Mucosa of stomach (tissue), 1 donor: ENCODE measurements around the gene LNX1.

ENCODE experiments used
- H3K27me3 ChIP-seq: one replicate; pipeline ENCODE4 v1.7.0; 2013; ENCODE audit warnings: mild to moderate bottlenecking, low read length; ENCODE audit not compliant: control insufficient read depth, insufficient read depth
- H3K36me3 ChIP-seq: one replicate; pipeline ENCODE4 v1.7.0; 2013; ENCODE audit warnings: low read length; ENCODE audit not compliant: control insufficient read depth, insufficient read depth
- H3K4me1 ChIP-seq: one replicate; pipeline ENCODE4 v1.7.0; 2013; ENCODE audit warnings: mild to moderate bottlenecking, low read length; ENCODE audit not compliant: control insufficient read depth, insufficient read depth
- H3K4me3 ChIP-seq: one replicate; pipeline ENCODE4 v1.7.0; 2013; ENCODE audit warnings: low read length
- H3K9ac ChIP-seq: one replicate; pipeline ENCODE4 v1.7.0; 2013; ENCODE audit warnings: mild to moderate bottlenecking, low read length, moderate library complexity
- H3K9me3 ChIP-seq: one replicate; pipeline ENCODE4 v1.7.0; 2013; ENCODE audit warnings: mild to moderate bottlenecking, low read length, moderate library complexity; ENCODE audit not compliant: control insufficient read depth
- donor health status: Pancreatic carcinoma.

The LNX1 gene

DNA sequence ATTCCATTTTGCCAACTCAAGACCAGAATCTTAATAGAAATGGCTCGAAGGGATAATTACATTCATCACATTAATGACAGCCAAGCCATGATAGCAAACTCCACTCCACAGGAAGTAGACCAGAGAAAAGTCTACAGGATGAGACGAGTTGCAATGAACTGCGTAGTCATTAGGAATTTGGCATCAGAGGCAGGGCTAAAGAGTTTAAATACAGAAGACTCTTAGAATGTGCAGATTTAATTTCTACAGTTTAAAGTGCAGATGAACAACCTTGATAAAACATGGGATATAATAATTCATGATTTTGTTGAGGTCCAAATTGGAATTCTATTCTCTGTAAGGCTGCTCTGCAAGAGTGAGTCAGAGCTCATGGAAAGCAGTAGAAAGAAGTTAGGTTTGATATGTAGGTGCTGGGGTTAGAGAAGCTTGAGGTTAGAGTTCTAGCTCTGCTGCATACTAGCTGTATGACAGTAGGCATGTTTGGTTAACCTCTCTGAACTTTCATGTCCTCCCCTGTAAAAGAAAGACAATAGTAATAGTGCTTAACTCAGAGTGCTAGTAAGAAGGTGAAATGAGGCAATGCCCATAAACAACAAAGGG is 32.2 kb downstream of the LNX1 start:
- Histone ChIP-seq H3K4me3 (no peak overlapping the region), H3K9me3 (no peaks in the 10 kb centered on the region), H3K36me3 (no peaks in the 10 kb centered on the region), H3K27me3 (no peaks in the 10 kb centered on the region), H3K9ac (no peak overlapping the region), H3K4me1 (no peaks in the 10 kb centered on the region)

DNA sequence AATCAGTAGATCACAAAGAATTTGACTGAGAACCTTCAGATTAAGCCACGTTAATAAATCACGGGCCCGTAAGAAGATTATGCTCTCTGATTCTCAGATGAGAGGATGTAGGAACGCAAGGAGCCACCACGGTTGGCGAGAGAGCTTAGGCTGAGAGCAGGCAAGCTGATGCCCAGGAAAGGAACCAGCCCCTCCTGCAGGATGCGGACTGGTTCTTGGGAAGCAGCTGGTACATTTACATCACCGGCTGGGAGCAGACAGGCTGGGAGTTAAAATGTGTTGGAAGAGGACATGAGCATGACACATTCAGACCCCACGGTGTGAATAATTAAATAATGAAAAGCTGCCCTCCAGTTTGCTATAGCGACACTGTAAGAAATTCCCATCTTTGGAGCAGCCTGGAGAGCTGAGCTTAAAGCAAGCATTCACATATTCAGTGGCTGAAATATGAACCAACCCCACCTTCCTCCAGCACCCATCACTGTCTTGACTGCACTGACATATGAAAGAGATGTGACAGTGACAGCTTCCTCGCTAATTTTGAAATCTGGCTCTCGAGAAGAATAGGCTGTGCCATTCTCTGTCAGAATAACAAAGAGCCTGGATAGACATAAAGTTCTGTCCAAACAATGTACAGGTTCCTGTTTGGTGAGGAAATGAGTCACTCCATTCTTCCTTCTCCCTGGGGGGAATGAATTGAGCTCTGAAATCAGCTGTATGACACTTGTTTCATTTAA is 33.1 kb downstream of the LNX1 start:
- Histone ChIP-seq H3K36me3 (no peaks in the 10 kb centered on the region), H3K4me3 (no peak overlapping the region), H3K4me1 (no peaks in the 10 kb centered on the region), H3K27me3 (no peaks in the 10 kb centered on the region), H3K9ac (no peak overlapping the region), H3K9me3 (no peaks in the 10 kb centered on the region)

DNA sequence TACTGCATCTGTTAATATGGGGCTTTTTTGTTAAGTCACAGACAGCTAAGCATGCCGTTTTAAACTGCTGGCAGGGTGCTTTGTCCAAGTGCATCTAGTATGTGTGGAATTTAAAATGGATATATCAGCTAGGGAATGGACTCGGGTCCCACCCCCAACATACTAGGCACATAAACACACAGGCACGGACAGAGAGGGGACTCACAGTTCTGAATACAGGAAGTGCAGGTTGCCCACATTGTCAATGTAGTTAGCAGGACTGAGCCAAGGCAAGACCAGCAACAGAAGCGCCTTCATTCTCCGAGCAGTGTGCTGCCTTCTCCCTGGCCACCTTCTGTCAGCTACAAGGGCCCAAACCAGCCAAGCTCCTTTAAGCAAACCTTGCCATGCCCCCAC is 33.6 kb downstream of the LNX1 start:
- Histone ChIP-seq H3K27me3 (no peaks in the 10 kb centered on the region), H3K4me1 (no peaks in the 10 kb centered on the region), H3K4me3 (no peak overlapping the region), H3K9ac (no peak overlapping the region), H3K36me3 (no peaks in the 10 kb centered on the region), H3K9me3 (no peaks in the 10 kb centered on the region)

GRCh38 chr4:53556651-53557050 is 34.6 kb downstream of the LNX1 start:
- no peaks in the 10 kb centered on the region for H3K36me3 ChIP-seq
- no peaks in the 10 kb centered on the region for H3K9me3 ChIP-seq
- H3K4me1 ChIP-seq: no peaks in the 10 kb centered on the region
- no peak overlapping the region for H3K4me3 ChIP-seq
- H3K9ac ChIP-seq: no peak overlapping the region
- H3K27me3 ChIP-seq: no peaks in the 10 kb centered on the region

DNA sequence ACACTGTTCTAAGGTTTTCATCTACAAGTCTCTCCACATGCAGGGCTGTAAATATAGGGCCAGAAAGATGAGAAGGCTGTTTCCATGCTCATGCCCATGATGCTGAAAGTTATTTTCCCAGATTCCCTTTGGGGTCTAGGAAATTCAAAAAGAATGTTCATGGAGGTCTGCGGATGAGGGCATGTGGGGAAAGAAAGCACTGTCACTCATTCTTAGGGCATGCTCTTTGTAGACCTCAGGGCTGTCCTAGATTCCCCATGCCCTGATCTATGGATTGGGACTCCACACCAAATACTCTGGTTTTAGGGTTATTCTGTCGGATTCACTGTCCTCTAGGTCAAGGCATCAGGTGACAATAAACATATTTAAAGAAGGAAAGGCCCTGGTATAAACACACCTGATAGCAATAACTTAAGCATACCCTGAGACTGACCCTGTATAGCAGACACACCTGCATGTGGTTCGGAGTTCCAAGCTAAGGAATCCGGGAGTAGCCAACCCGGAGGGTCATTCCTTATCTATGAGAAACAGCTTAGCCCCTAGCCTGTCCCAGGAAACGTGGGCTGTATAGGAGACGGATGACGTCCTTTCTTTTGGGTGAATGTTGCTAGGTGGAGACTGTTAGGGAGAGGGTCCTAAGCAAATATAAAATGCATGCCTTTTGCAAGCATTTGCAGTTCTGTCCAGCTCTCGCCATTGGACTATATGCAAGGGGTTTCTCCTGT is 37.6 kb downstream of the LNX1 start:
- Histone ChIP-seq H3K9ac (no peak overlapping the region), H3K4me1 (no peaks in the 10 kb centered on the region), H3K27me3 (no peaks in the 10 kb centered on the region), H3K9me3 (no peaks in the 10 kb centered on the region), H3K4me3 (no peak overlapping the region), H3K36me3 (no peaks in the 10 kb centered on the region)

DNA sequence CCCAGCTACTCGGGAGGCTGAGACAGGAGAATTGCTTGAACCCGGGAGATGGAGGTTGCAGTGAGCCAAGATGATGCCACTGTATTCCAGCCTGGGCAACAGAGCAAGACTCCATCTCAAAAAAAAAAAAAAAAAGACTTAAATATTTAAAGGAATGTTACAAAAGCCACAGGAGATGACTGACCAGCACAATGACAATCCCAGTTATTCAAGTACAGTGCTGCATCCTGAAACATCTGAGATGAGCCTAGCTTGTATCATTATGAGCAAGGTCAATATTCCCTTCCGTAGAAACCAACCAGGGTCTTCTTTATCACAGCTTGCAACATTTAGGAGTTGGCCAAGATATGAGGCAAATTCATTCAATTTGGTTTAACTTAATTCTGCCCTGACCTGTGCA is 38.6 kb downstream of the LNX1 start:
- Histone ChIP-seq H3K27me3 (no peaks in the 10 kb centered on the region), H3K36me3 (no peaks in the 10 kb centered on the region), H3K9ac (no peak overlapping the region), H3K4me1 (no peaks in the 10 kb centered on the region), H3K9me3 (no peaks in the 10 kb centered on the region), H3K4me3 (no peak overlapping the region)

DNA sequence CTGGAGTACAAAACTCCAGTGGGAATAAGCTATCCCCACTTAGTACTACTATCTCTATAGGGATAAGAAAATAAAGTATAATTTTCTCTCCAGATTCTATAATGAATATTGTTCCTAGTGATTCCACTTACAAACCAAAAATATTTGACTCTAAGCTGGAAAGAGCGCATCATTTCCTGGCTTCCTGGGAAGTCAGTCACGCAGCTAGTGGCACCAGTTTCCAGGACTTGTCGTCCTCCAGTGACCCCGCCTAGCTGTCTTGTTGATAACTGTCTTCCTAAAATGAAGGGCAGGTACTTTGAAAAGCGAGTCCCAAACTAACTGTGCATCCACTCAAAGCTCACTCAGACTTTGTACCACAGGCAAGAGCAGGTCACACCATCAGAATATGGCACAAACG is 39.3 kb downstream of the LNX1 start:
- H3K9me3 ChIP-seq: no peaks in the 10 kb centered on the region
- no peaks in the 10 kb centered on the region for H3K4me1 ChIP-seq
- no peak overlapping the region for H3K4me3 ChIP-seq
- H3K36me3 ChIP-seq: no peaks in the 10 kb centered on the region
- H3K9ac ChIP-seq: no peak overlapping the region
- no peaks in the 10 kb centered on the region for H3K27me3 ChIP-seq

GRCh38 chr4:53551281-53551864 is 39.9 kb downstream of the LNX1 start:
- Histone ChIP-seq H3K4me3 (no peak overlapping the region), H3K9me3 (no peaks in the 10 kb centered on the region)

DNA sequence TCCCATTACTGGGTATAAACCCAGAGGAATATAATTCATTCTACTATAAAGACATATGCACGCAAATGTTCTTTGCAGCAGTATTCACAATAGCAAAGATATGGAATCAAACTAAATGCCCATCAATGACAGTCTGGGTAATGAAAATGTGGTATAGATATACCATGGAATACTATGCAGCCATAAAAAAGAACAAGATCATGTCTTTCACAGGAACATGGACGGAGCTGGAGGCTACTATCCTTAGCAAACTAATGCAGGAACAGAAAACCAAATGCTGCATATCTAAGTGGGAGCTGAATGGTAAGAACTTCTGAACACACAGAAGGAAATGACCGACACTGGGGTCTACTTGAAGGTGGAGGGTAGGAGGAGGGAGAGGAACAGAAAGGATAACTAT is 42.6 kb downstream of the LNX1 start:
- no peak overlapping the region for H3K9ac ChIP-seq
- H3K9me3 ChIP-seq: no peaks in the 10 kb centered on the region
- H3K27me3 ChIP-seq: no peaks in the 10 kb centered on the region
- H3K4me1 ChIP-seq: no peaks in the 10 kb centered on the region
- H3K4me3 ChIP-seq: no peak overlapping the region
- no peaks in the 10 kb centered on the region for H3K36me3 ChIP-seq

More at GRCh38 chr4:53551281-53551864, 39.9 kb downstream of the LNX1 start:
- Histone ChIP-seq H3K9ac (no peak overlapping the region), H3K27me3 (no peaks in the 10 kb centered on the region), H3K36me3 (no peaks in the 10 kb centered on the region), H3K4me1 (no peaks in the 10 kb centered on the region)

GRCh38 chr4:53547983-53548382 is 43.3 kb downstream of the LNX1 start:
- Histone ChIP-seq H3K4me3 (no peak overlapping the region), H3K9me3 (no peaks in the 10 kb centered on the region), H3K9ac (no peak overlapping the region), H3K36me3 (no peaks in the 10 kb centered on the region), H3K27me3 (no peaks in the 10 kb centered on the region), H3K4me1 (no peaks in the 10 kb centered on the region)

DNA sequence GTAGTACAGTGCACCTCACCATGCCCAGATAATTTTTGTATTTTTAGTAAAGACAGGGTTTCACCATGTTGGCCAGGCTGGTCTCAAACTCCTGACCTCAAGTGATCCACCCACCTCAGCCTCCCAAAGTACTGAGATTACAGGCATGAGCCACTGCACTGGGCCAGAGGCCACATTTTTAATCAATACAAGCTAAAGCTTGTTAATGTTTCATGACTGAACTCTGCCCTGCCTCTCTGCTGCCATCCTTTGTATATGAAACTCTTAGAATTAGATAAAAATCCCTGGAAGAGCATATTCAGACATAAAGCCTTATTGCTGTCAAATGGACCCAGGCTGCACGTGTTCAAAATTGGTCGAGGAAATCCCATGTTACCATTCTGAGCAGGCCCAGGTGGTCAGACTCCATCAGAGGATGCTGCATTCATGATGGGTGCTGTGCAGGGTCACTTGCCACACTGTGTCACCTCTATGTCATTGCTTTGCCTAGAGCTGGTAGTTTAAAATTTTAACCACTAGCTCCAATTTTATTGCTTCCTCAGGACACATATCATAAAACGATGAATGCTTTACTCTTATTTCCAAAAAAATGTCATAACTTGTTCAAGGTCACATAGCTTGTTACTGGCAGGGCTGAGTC is 45.2 kb downstream of the LNX1 start:
- Histone ChIP-seq H3K4me3 (no peak overlapping the region), H3K4me1 (no peaks in the 10 kb centered on the region), H3K9ac (no peak overlapping the region), H3K36me3 (no peaks in the 10 kb centered on the region), H3K9me3 (no peaks in the 10 kb centered on the region), H3K27me3 (no peaks in the 10 kb centered on the region)

DNA sequence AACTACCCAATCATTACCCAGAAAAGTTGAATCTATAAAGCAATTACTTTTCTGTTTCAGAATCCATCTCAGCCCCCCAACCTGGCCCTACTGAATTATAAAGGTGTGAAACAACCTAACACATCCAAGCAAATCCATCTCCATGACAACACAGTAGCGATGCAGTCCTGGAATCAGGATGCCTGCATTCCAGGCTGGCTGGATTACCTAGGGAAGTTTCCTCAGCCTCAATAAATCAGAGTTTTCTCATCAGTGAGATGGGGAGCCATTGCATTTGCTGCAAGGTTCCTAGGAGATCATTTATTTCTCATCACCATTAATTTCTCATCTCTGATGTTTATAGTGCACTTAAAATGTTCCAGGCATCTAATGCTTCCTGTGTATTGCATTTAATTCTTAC is 46.0 kb downstream of the LNX1 start:
- Histone ChIP-seq H3K9ac (no peak overlapping the region), H3K36me3 (no peaks in the 10 kb centered on the region), H3K4me1 (no peaks in the 10 kb centered on the region), H3K4me3 (no peak overlapping the region), H3K27me3 (no peaks in the 10 kb centered on the region), H3K9me3 (no peaks in the 10 kb centered on the region)
